ENCODE data around the gene SBF2.

DNA sequence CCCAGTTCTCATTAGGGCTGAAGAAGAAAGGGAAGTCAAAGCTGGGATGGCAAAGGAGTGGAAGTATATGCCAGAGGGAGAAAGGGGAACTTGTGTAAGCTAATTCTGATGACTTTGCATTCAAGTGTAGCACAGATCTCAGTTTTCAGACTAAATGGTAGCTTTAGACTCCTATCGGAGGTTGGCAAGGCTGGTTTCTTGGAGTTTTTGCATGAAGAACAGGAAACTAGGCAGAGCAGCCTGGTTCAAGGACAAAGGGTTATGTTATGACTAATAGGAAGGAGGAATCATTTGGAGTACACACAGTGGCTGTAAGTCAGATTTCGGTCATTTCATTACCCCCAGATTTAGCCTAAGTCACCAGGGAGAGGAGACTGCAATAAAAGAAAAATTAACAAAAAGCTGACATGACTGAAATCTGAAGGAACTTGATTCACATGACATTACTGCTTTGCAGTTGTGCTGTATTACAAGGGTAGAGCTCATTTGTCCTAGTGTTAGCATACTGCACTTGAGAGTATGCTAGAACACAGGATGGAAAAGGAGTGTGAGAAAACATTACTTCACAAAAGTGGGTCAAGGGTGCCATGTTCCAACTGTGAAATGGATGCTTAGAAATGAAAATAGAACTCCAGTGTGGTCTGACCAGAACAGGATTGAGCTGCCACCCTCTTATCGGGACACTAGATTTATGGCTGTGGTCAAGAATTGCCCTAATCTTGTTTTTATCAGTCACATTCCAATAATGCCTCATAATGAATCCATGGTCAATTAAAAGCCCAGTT is 34.5 kb upstream of the SBF2 start:
- TF ChIP-seq, protein P1, sequence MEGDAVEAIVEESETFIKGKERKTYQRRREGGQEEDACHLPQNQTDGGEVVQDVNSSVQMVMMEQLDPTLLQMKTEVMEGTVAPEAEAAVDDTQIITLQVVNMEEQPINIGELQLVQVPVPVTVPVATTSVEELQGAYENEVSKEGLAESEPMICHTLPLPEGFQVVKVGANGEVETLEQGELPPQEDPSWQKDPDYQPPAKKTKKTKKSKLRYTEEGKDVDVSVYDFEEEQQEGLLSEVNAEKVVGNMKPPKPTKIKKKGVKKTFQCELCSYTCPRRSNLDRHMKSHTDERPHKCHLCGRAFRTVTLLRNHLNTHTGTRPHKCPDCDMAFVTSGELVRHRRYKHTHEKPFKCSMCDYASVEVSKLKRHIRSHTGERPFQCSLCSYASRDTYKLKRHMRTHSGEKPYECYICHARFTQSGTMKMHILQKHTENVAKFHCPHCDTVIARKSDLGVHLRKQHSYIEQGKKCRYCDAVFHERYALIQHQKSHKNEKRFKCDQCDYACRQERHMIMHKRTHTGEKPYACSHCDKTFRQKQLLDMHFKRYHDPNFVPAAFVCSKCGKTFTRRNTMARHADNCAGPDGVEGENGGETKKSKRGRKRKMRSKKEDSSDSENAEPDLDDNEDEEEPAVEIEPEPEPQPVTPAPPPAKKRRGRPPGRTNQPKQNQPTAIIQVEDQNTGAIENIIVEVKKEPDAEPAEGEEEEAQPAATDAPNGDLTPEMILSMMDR (IDR thresholded peaks at IDR 0.05): no peak
- TF ChIP-seq POLR2A (IDR thresholded peaks at IDR 0.05) (no peak), EP300 (IDR thresholded peaks at IDR 0.05) (peak in 1 of 2 donors; percentile 66)

Data from tibial nerve (tissue), 4 donors.